ENCODE data around the gene RNMT.

The RNMT gene

GRCh38 chr18:13811993-13812392, 85.5 kb downstream of the RNMT start:
- DNase-seq (ENCODE audit: low read depth) = no peak

GRCh38 chr18:13813271-13813849, 86.9 kb downstream of the RNMT start:
- DNase-seq (ENCODE audit: low read depth) = no peak

Data from activated T-helper 1 cell treated with Interleukin-2 at 50 U/mL for 16 hours (primary cell).